Hepatocyte (in vitro differentiated cells): Measurements from ENCODE around the gene FAM9C. TPM values are rescaled to one million over a fixed set of nuclear protein-coding genes. Genes with fewer than 3 reads are reported as not detected.
"Not testable (repeated sequence)": the region's sequence is repeated elsewhere in the genome, so short reads cannot be mapped to it uniquely, and the experiment has no call there.

ENCODE experiments used
- DNase-seq: peaks from one replicate; pipeline ENCODE4 v3.0.0-alpha.2; 2016; ENCODE audit warnings: low spot score
- H2AFZ ChIP-seq: fragments of 200-600 bp; sonication (generic); 2 replicates; pipeline ENCODE4 v1.6.0; 2016; ENCODE audit warnings: antibody characterized with exemption, mild to moderate bottlenecking
- H3K27ac ChIP-seq: fragments of 200-600 bp; sonication (generic); 2 replicates; pipeline ENCODE4 v1.5.1; 2016; ENCODE audit warnings: mild to moderate bottlenecking
- H3K27me3 ChIP-seq: fragments of 200-600 bp; sonication (generic); 2 replicates; pipeline ENCODE4 v1.6.1; 2016
- H3K36me3 ChIP-seq: fragments of 200-600 bp; sonication (generic); replicated peaks from 2 replicates; pipeline ENCODE4 v1.5.1; 2016; ENCODE audit warnings: low read depth; ENCODE audit not compliant: insufficient read depth
- H3K4me1 ChIP-seq: fragments of 200-600 bp; sonication (generic); 2 replicates; pipeline ENCODE4 v1.5.1; 2016; ENCODE audit warnings: mild to moderate bottlenecking, moderate library complexity; ENCODE audit not compliant: insufficient read depth
- H3K4me2 ChIP-seq: fragments of 200-600 bp; sonication (generic); 2 replicates; pipeline ENCODE4 v1.6.0; 2016
- H3K4me3 ChIP-seq: fragments of 200-600 bp; sonication (generic); 2 replicates; pipeline ENCODE4 v1.5.1; 2016; ENCODE audit warnings: mild to moderate bottlenecking
- H3K79me2 ChIP-seq: fragments of 200-600 bp; sonication (generic); 2 replicates; pipeline ENCODE4 v1.6.0; 2017; ENCODE audit warnings: mild to moderate bottlenecking
- H3K9me2 ChIP-seq: fragments of 200-600 bp; sonication (generic); replicated peaks from 2 replicates; pipeline ENCODE4 v1.6.0; 2017; ENCODE audit warnings: mild to moderate bottlenecking; ENCODE audit not compliant: insufficient read depth
- H3K9me3 ChIP-seq: fragments of 200-600 bp; sonication (generic); 2 replicates; pipeline ENCODE4 v1.5.1; 2016; ENCODE audit warnings: low read depth, mild to moderate bottlenecking
- H4K20me1 ChIP-seq: fragments of 200-600 bp; sonication (generic); 2 replicates; pipeline ENCODE4 v1.6.0; 2016; ENCODE audit warnings: mild to moderate bottlenecking; ENCODE audit not compliant: insufficient read depth, poor library complexity, severe bottlenecking
- CTCF ChIP-seq: fragments of 200-600 bp; sonication (generic); IDR thresholded peaks from 2 replicates; pipeline ENCODE4 v1.5.1; 2016; ENCODE audit warnings: antibody characterized with exemption, mild to moderate bottlenecking; ENCODE audit not compliant: poor library complexity
- EZH2 ChIP-seq: fragments of 200-600 bp; sonication (generic); IDR thresholded peaks from 2 replicates; pipeline ENCODE4 v1.6.1; 2016; ENCODE audit warnings: antibody characterized with exemption, mild to moderate bottlenecking, borderline replicate concordance
- EZH2phosphoT487 ChIP-seq: fragments of 200-600 bp; sonication (generic); IDR thresholded peaks from one replicate; pipeline ENCODE4 v1.6.1; 2018; ENCODE audit warnings: antibody characterized with exemption, mild to moderate bottlenecking, low read depth, moderate library complexity; ENCODE audit not compliant: unreplicated experiment, severe bottlenecking
- WGBS: methylation state at CpG from one replicate; pipeline ENCODE4 v1.1.6; 2016; ENCODE audit warnings: low lambda C conversion rate; ENCODE audit errors: missing lambda C conversion rate; 5-methylcytosine and 5-hydroxymethylcytosine counted together
- polyA plus RNA-seq: library from polyadenylated mRNA; unstranded; fragments of >200 nt; fragmentation: Nextera tagmentation; extraction: Ambion mirVana; gene quantifications from 2 replicates; pipeline ENCODE4 v1.2.1, GENCODE V29; 2016
- total RNA-seq: library from RNA; depleted of rRNA; stranded (reverse); fragments of >200 nt; gene quantifications from 2 replicates; pipeline ENCODE4 v1.2.3, GENCODE V29; 2014

Gene FAM9C
- total and polyA plus RNA-seq, 2 experiments from 2014 or later, result not detected

- Histone ChIP-seq H4K20me1 (no peaks in the 10 kb centered on the region), H3K4me2 (no peak overlapping the region), H3K27me3 (no peaks in the 10 kb centered on the region), H3K9me2 (no peaks in the 10 kb centered on the region), H3K9me3 (no peaks in the 10 kb centered on the region), H3K4me3 (no peak overlapping the region), H2AFZ (no peak overlapping the region), H3K36me3 (no peaks in the 10 kb centered on the region), H3K79me2 (no peaks in the 10 kb centered on the region), H3K4me1 (no peaks in the 10 kb centered on the region), H3K27ac (peak overlapping the region; percentile 77)
- DNase-seq, result peak; percentile 24
- no peak for TF ChIP-seq CTCF
- no peak for TF ChIP-seq EZH2phosphoT487
- no peak for TF ChIP-seq EZH2
- 47% methylated on average over 2 of the region's 2 CpGs for WGBS
Observed at GRCh38 chrX:13064599-13065143, 20.3 kb upstream of the FAM9C start.

GRCh38 chrX:13063124-13063523, 18.7 kb upstream of the FAM9C start:
- DNase-seq, H3K79me2 ChIP-seq, H3K4me3 ChIP-seq, H3K27ac ChIP-seq, H4K20me1 ChIP-seq, H3K4me1 ChIP-seq, H3K9me2 ChIP-seq, H3K9me3 ChIP-seq, H3K4me2 ChIP-seq, H2AFZ ChIP-seq, H3K27me3 ChIP-seq, H3K36me3 ChIP-seq: not testable (repeated sequence)
- WGBS, result 96% methylated on average over 2 of the region's 2 CpGs

GRCh38 chrX:13062331-13062730, 17.9 kb upstream of the FAM9C start:
- not testable (repeated sequence) for H4K20me1 ChIP-seq, H3K9me2 ChIP-seq, H3K79me2 ChIP-seq, H3K27me3 ChIP-seq, H3K27ac ChIP-seq, H3K4me3 ChIP-seq, H3K4me1 ChIP-seq, H3K36me3 ChIP-seq, H3K9me3 ChIP-seq, DNase-seq, H3K4me2 ChIP-seq, H2AFZ ChIP-seq

GRCh38 chrX:13061215-13061708, 16.8 kb upstream of the FAM9C start:
- H3K27ac ChIP-seq, H2AFZ ChIP-seq, H3K9me2 ChIP-seq, H3K79me2 ChIP-seq, H3K9me3 ChIP-seq, H3K4me2 ChIP-seq, H3K4me1 ChIP-seq, H3K4me3 ChIP-seq, H4K20me1 ChIP-seq, DNase-seq, H3K27me3 ChIP-seq, H3K36me3 ChIP-seq: not testable (repeated sequence)
- 91% methylated on average over 4 of the region's 4 CpGs for WGBS

GRCh38 chrX:13059637-13060499, 15.4 kb upstream of the FAM9C start:
- H3K27ac ChIP-seq, result peak overlapping the region; percentile 61
- 64% methylated on average over 3 of the region's 3 CpGs for WGBS
- DNase-seq, result peak; percentile 54

More at GRCh38 chrX:13059637-13060499, 15.4 kb upstream of the FAM9C start:
- Histone ChIP-seq H3K4me1 (peaks cover 6% of the 10 kb centered on the region), H3K9me3 (no peaks in the 10 kb centered on the region), H3K4me2 (no peak overlapping the region), H3K9me2 (no peaks in the 10 kb centered on the region), H3K36me3 (no peaks in the 10 kb centered on the region), H3K79me2 (no peaks in the 10 kb centered on the region), H3K4me3 (no peak overlapping the region), H3K27me3 (no peaks in the 10 kb centered on the region), H4K20me1 (no peaks in the 10 kb centered on the region), H2AFZ (no peak overlapping the region)
- TF ChIP-seq EZH2phosphoT487 (no peak), CTCF (no peak), EZH2 (no peak)
